GM19372 (cell line): ENCODE results near the gene GRB7.
"Not testable (repeated sequence)": the region's sequence is repeated elsewhere in the genome, so short reads cannot be mapped to it uniquely, and the experiment has no call there.

Experiments
- ATAC-seq: cut with Tn5 transposase; IDR thresholded peaks from one replicate; pipeline ENCODE4 v1.9.1; 2021; ENCODE audit warnings: mild to moderate bottlenecking, low read depth, moderate library complexity; ENCODE audit not compliant: unreplicated experiment

Gene GRB7

GRCh38 chr17:39737760-39738567 is at the start of gene GRB7:
Gene GRB7, plus strand, starts transcription at chr17:39737938. Its CDS starts 4,364 bp downstream, at chr17:39742302.
- ATAC-seq: no peak

- no peak for ATAC-seq
These were observed 49.3 kb upstream of the GRB7 start for GRCh38 chr17:39688475-39688835.

- ATAC-seq: no peak
These were observed 48.8 kb upstream of the GRB7 start for GRCh38 chr17:39688945-39689344.

GRCh38 chr17:39694593-39694992 is 43.1 kb upstream of the GRB7 start:
- ATAC-seq: no peak

- no peak for ATAC-seq
These were observed 42.7 kb upstream of the GRB7 start for GRCh38 chr17:39695089-39695474.

GRCh38 chr17:39696731-39697130 is 41.0 kb upstream of the GRB7 start:
- no peak for ATAC-seq

GRCh38 chr17:39697961-39698360 is 39.8 kb upstream of the GRB7 start:
- ATAC-seq: no peak

- not testable (repeated sequence) for ATAC-seq
These were observed 38.5 kb upstream of the GRB7 start for GRCh38 chr17:39699157-39699817.

- ATAC-seq: no peak
These were observed 38.0 kb upstream of the GRB7 start, which contains the start of gene ERBB2 for GRCh38 chr17:39699818-39700147. Gene ERBB2, plus strand, starts transcription at chr17:39700064. Its CDS starts 175 bp downstream, at chr17:39700239.

GRCh38 chr17:39700148-39700987 is 37.4 kb upstream of the GRB7 start:
- no peak for ATAC-seq

GRCh38 chr17:39701012-39701783 is 36.5 kb upstream of the GRB7 start:
- ATAC-seq: no peak

- no peak for ATAC-seq
These were observed 35.8 kb upstream of the GRB7 start for GRCh38 chr17:39701784-39702422.

GRCh38 chr17:39702901-39703893 is 34.5 kb upstream of the GRB7 start:
- ATAC-seq: no peak

- no peak for ATAC-seq
These were observed 33.8 kb upstream of the GRB7 start for GRCh38 chr17:39703913-39704312.

- no peak for ATAC-seq
These were observed 32.8 kb upstream of the GRB7 start for GRCh38 chr17:39704821-39705551.

- ATAC-seq: no peak
These were observed 31.9 kb upstream of the GRB7 start for GRCh38 chr17:39705786-39706348.

- ATAC-seq: no peak
These were observed 31.4 kb upstream of the GRB7 start for GRCh38 chr17:39706383-39706782.

- no peak for ATAC-seq
These were observed 30.8 kb upstream of the GRB7 start for GRCh38 chr17:39706921-39707337.
